Measurements from ENCODE around the gene TBCC.
A peak's percentile ranks its signal among the peaks of the same experiment; 100 is the strongest.

The TBCC gene

DNA sequence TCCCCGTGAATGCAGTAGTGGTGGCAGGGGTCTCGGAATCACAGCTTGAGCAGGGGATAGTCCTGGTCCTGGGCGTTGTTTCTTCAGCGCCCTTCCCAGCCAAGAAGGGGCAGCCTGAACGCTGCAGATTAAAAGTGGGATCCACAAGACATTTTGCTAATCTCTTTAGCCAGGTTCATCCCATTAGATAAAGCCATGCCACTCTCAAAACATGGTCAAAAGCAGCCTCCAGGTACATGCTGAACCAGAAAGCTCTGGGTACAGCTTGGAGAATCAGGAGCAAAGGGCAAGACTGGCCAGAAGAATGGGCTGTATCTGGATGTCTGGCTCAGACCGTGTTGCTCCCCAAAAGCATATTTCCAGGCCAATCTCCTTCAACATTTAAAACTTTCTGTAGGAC, 23.4 kb downstream of the TBCC start, which contains the start of gene PRPH2:
PRPH2 (minus strand) TSS at position 101 of the 400 bp plus-strand sequence. CDS start 263 bp downstream, outside the sequence.
- TF ChIP-seq ZNF8 (CRISPR knock-in tag; IDR thresholded peaks at IDR 0.05) (no peak), ARNTL (CRISPR knock-in tag; IDR thresholded peaks at IDR 0.05; ENCODE audit: borderline replicate concordance, low read depth) (no peak), BACH2 (CRISPR knock-in tag; IDR thresholded peaks at IDR 0.05; ENCODE audit: borderline replicate concordance) (no peak), TCF4 (CRISPR knock-in tag; IDR thresholded peaks at IDR 0.05; ENCODE audit: borderline replicate concordance) (no peak), PPARA (CRISPR knock-in tag; IDR thresholded peaks at IDR 0.05; ENCODE audit: borderline replicate concordance) (no peak), ZFP3 (CRISPR knock-in tag; IDR thresholded peaks at IDR 0.05) (no peak), ZFP30 (CRISPR knock-in tag; IDR thresholded peaks at IDR 0.05) (no peak), SNAI2 (CRISPR knock-in tag; IDR thresholded peaks at IDR 0.05) (no peak), ISL1 (CRISPR knock-in tag; IDR thresholded peaks at IDR 0.05) (no peak), ZNF70 (CRISPR knock-in tag; IDR thresholded peaks at IDR 0.05) (no peak), ZC3H10 (CRISPR knock-in tag; IDR thresholded peaks at IDR 0.05) (no peak), ESRRG (CRISPR knock-in tag; IDR thresholded peaks at IDR 0.05) (no peak), ZNF565 (CRISPR knock-in tag; conservative IDR thresholded peaks at IDR 0.05; ENCODE audit: low read depth) (no peak), RARB (CRISPR knock-in tag; IDR thresholded peaks at IDR 0.05) (no peak), GLIS3 (CRISPR knock-in tag; IDR thresholded peaks at IDR 0.05) (no peak)
- TF ChIP-seq, protein P1, sequence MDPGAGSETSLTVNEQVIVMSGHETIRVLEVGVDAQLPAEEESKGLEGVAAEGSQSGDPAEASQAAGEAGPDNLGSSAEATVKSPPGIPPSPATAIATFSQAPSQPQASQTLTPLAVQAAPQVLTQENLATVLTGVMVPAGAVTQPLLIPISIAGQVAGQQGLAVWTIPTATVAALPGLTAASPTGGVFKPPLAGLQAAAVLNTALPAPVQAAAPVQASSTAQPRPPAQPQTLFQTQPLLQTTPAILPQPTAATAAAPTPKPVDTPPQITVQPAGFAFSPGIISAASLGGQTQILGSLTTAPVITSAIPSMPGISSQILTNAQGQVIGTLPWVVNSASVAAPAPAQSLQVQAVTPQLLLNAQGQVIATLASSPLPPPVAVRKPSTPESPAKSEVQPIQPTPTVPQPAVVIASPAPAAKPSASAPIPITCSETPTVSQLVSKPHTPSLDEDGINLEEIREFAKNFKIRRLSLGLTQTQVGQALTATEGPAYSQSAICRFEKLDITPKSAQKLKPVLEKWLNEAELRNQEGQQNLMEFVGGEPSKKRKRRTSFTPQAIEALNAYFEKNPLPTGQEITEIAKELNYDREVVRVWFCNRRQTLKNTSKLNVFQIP (CRISPR knock-in tag; IDR thresholded peaks at IDR 0.05; ENCODE audit: borderline replicate concordance, low read depth), result no peak
- TF ChIP-seq, protein P2, sequence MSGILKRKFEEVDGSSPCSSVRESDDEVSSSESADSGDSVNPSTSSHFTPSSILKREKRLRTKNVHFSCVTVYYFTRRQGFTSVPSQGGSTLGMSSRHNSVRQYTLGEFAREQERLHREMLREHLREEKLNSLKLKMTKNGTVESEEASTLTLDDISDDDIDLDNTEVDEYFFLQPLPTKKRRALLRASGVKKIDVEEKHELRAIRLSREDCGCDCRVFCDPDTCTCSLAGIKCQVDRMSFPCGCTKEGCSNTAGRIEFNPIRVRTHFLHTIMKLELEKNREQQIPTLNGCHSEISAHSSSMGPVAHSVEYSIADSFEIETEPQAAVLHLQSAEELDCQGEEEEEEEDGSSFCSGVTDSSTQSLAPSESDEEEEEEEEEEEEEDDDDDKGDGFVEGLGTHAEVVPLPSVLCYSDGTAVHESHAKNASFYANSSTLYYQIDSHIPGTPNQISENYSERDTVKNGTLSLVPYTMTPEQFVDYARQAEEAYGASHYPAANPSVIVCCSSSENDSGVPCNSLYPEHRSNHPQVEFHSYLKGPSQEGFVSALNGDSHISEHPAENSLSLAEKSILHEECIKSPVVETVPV (CRISPR knock-in tag; IDR thresholded peaks at IDR 0.05), result no peak
- TF ChIP-seq, protein P3, sequence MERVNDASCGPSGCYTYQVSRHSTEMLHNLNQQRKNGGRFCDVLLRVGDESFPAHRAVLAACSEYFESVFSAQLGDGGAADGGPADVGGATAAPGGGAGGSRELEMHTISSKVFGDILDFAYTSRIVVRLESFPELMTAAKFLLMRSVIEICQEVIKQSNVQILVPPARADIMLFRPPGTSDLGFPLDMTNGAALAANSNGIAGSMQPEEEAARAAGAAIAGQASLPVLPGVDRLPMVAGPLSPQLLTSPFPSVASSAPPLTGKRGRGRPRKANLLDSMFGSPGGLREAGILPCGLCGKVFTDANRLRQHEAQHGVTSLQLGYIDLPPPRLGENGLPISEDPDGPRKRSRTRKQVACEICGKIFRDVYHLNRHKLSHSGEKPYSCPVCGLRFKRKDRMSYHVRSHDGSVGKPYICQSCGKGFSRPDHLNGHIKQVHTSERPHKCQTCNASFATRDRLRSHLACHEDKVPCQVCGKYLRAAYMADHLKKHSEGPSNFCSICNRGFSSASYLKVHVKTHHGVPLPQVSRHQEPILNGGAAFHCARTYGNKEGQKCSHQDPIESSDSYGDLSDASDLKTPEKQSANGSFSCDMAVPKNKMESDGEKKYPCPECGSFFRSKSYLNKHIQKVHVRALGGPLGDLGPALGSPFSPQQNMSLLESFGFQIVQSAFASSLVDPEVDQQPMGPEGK (CRISPR knock-in tag; IDR thresholded peaks at IDR 0.05; ENCODE audit: borderline replicate concordance), result no peak
- TF ChIP-seq, protein P4, sequence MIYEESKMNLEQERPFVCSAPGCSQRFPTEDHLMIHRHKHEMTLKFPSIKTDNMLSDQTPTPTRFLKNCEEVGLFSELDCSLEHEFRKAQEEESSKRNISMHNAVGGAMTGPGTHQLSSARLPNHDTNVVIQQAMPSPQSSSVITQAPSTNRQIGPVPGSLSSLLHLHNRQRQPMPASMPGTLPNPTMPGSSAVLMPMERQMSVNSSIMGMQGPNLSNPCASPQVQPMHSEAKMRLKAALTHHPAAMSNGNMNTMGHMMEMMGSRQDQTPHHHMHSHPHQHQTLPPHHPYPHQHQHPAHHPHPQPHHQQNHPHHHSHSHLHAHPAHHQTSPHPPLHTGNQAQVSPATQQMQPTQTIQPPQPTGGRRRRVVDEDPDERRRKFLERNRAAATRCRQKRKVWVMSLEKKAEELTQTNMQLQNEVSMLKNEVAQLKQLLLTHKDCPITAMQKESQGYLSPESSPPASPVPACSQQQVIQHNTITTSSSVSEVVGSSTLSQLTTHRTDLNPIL (CRISPR knock-in tag; IDR thresholded peaks at IDR 0.05; ENCODE audit: low read depth), result no peak
- TF ChIP-seq, protein P5, sequence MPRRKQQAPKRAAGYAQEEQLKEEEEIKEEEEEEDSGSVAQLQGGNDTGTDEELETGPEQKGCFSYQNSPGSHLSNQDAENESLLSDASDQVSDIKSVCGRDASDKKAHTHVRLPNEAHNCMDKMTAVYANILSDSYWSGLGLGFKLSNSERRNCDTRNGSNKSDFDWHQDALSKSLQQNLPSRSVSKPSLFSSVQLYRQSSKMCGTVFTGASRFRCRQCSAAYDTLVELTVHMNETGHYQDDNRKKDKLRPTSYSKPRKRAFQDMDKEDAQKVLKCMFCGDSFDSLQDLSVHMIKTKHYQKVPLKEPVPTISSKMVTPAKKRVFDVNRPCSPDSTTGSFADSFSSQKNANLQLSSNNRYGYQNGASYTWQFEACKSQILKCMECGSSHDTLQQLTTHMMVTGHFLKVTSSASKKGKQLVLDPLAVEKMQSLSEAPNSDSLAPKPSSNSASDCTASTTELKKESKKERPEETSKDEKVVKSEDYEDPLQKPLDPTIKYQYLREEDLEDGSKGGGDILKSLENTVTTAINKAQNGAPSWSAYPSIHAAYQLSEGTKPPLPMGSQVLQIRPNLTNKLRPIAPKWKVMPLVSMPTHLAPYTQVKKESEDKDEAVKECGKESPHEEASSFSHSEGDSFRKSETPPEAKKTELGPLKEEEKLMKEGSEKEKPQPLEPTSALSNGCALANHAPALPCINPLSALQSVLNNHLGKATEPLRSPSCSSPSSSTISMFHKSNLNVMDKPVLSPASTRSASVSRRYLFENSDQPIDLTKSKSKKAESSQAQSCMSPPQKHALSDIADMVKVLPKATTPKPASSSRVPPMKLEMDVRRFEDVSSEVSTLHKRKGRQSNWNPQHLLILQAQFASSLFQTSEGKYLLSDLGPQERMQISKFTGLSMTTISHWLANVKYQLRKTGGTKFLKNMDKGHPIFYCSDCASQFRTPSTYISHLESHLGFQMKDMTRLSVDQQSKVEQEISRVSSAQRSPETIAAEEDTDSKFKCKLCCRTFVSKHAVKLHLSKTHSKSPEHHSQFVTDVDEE (CRISPR knock-in tag; IDR thresholded peaks at IDR 0.05), result no peak
- no peak for ATAC-seq

DNA sequence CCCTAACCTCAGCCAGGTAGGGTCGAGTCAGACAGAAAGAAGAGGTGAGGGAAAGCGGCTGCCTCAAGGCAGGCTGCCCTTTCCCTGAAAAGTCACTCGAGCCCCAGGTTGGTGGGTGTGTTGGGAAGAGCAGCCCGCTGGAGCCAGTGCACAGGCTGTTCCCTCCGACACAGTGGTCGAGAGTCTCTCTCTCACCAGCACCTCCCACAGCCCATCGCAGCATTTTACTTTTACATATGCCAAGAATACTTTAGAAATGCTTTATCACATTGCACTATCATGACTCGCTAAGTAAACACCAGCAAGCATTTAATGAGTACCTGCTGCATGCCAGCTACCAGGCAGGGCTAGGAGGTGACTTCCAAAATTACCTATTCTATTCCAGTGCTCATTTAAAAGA, 25.2 kb downstream of the TBCC start:
- peak; percentile 85 for ATAC-seq
- TF ChIP-seq, protein P2 (CRISPR knock-in tag; IDR thresholded peaks at IDR 0.05), result no peak
- TF ChIP-seq ISL1 (CRISPR knock-in tag; IDR thresholded peaks at IDR 0.05), result no peak
- TF ChIP-seq SNAI2 (CRISPR knock-in tag; IDR thresholded peaks at IDR 0.05), result no peak
- no peak for TF ChIP-seq ARNTL (CRISPR knock-in tag; IDR thresholded peaks at IDR 0.05; ENCODE audit: borderline replicate concordance, low read depth)
- TF ChIP-seq ZFP3 (CRISPR knock-in tag; IDR thresholded peaks at IDR 0.05), result no peak
- TF ChIP-seq TOX (CRISPR knock-in tag; IDR thresholded peaks at IDR 0.05; ENCODE audit: borderline replicate concordance), result no peak
- TF ChIP-seq ZC3H10 (CRISPR knock-in tag; IDR thresholded peaks at IDR 0.05), result no peak
- no peak for TF ChIP-seq PPARA (CRISPR knock-in tag; IDR thresholded peaks at IDR 0.05; ENCODE audit: borderline replicate concordance)
- TF ChIP-seq, protein P1 (CRISPR knock-in tag; IDR thresholded peaks at IDR 0.05; ENCODE audit: borderline replicate concordance, low read depth), result no peak
- TF ChIP-seq RARB (CRISPR knock-in tag; IDR thresholded peaks at IDR 0.05), result no peak
- no peak for TF ChIP-seq ZNF8 (CRISPR knock-in tag; IDR thresholded peaks at IDR 0.05)
- TF ChIP-seq, protein P5 (CRISPR knock-in tag; IDR thresholded peaks at IDR 0.05), result no peak
- no peak for TF ChIP-seq BACH2 (CRISPR knock-in tag; IDR thresholded peaks at IDR 0.05; ENCODE audit: borderline replicate concordance)
